GM19043 (cell line): ENCODE measurements around the gene ECSCR.
"Not testable (repeated sequence)": the region's sequence is repeated elsewhere in the genome, so short reads cannot be mapped to it uniquely, and the experiment has no call there.

Experiments used
- ATAC-seq: cut with Tn5 transposase; IDR thresholded peaks from one replicate; pipeline ENCODE4 v1.9.1; 2021; ENCODE audit warnings: low read depth; ENCODE audit not compliant: unreplicated experiment

The ECSCR gene, protein sequence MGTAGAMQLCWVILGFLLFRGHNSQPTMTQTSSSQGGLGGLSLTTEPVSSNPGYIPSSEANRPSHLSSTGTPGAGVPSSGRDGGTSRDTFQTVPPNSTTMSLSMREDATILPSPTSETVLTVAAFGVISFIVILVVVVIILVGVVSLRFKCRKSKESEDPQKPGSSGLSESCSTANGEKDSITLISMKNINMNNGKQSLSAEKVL

DNA sequence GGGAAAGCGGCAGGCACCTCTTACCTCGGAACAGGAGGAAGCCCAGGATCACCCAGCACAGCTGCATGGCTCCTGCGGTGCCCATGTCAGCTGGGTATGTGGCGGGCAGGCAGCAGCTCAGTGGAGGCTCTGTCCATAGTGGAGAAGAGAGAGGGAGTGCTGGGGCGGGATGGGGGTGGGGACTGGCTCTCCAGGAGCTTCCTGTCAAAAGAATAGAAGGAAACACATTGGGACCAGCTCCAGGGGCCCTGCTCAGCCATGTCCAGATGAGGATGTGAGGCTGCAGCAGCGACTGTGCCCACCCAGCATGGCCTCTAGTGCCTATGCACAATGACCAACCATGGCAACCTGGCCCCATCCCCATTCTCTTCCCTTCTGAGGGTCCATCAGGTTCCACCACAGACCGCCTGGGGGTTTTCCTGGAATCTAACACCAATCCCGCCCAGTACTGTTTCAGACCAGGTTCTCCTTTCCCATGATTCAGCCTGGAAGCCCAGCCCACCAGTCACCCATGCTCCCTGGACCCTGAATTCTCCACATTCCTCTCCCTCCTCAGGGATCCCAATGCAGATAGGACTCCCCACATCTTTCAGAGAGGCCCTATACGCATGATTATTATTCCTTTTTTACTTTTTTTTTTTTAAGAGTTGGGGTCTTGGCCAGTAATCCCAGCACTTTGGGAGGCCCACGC, at the start of gene ECSCR:
Gene ECSCR, minus strand, starts transcription at position 158 of the 691 bp plus-strand sequence. Its CDS starts 73 bp downstream, at position 85.
- ATAC-seq: no peak

DNA sequence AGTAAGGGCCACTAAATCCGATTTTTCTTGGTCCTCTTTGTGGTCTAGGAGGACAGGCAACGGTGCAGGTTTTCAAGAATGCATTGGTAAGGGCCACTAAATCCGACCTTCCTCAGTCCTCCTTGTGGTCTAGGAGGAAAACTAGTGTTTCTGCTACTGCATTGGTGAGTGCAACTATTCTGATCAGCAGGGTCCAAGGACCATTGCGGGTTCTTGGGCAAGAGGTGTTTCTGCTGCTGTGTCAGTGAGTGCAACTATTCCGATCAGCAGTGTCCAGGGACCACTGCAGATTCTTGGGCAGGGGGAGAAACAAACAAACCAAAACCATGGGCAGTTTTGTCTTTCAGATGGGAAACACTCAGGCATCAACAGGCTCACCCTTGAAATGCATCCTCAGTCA, 42.2 kb upstream of the ECSCR start:
- ATAC-seq: not testable (repeated sequence)

DNA sequence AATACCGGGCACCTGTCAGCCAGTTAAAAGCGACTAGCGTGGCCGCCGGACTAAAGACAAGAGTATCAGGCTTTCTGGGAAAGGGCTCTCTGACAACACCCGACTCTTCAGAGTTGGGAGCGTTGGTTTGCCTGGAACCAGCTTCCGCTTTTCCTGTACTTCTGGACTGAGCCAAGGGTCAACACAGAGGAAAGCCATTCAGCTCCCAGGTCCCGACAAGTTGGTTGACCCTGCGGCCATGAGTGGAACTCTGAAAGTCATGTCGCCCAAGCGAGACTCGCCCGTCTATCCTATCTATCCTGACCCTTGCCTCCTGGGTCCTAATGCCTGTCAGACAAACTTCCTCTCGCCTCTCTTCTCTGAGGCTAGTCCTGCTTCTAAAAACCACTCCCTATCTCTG, 41.3 kb upstream of the ECSCR start:
- not testable (repeated sequence) for ATAC-seq

DNA sequence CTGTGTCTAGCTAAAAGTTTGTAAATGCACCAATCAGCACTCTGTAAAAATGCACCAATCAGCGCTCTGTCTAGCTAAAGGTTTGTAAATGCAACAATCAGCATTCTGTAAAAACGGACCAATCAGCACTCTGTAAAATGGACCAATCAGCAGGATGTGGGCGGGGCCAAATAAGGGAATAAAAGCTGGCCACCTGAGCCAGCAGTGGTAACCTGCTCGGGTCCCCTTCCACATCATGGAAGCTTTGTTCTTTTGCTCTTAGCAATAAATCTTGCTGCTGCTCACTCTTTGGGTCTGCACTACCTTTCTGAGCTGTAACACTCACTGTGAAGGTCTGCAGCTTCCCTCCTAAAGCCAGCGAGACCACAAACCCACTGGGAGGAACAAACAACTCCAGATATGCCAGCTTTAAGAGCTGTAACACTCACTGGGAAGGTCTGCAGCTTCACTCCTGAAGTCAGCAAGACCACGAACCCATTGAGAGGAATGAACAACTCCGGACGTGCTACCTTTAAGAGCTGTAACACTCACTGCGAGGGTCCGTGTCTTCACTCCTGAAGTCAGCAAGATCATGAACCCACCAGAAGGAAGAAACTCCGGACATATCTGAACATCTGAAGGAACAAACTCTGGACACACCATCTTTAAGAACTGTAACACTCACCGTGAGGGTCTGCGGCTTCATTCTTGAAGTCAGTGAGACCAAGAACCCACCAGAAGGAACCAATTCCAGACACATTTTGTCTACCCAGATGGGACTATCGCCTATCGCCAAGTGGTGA, 40.7 kb upstream of the ECSCR start:
- ATAC-seq: not testable (repeated sequence)

DNA sequence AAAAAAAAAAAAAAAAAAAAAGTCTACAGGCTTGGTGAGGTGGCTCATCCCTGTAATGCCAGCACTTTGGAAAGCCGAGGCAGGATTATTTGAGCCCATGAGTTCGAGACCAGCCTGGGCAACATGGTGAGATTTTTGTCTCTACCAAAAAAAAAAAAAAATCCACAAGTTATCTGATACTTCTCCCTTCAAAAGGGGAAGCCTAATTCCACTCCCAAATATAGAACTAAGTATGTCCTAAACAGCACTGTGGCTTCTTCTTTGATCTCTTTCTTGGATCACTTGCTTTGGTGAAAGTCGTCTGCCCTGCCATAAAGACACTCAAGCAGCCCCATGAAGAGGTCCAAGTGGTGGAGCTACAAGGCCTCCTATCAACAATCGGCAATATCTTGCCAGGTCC, 38.8 kb upstream of the ECSCR start:
- ATAC-seq: no peak

DNA sequence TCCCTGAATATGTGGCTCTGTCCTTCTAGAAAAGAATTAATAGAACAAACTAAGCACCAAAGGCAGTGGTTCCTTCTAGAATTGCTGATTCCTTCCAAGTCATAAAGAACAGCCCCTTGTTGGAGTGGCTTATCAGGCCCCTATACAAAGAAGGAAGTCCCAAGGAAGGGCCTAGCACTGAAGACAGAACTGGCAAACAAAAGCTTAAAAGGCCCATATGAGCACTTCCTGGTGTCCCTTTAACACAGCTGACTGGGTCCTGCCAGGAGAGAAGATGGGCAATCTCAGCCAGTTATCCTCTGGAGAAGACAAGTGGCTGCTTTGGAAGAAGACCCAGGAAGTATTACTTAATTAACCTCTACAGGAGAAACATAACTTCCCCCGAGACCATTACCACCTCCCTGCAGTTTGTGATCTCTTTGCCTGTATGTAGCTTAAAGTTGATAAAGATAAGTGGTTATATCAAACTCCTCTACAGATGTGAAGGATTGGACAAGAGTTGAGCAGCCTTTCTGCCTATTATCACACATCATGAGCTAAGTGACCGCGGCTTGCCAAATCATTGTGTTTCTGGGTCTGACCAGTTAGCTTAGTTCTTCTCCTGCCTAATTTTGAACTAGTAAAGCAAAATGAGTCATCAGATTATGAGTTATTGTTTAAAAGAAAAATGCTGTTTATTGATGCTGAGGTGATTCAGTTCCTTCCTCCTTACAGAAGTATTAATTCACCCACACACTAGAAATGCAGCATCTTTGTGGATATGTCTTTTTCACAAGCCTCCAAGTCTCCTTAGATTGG, 33.3 kb upstream of the ECSCR start:
- ATAC-seq: no peak

DNA sequence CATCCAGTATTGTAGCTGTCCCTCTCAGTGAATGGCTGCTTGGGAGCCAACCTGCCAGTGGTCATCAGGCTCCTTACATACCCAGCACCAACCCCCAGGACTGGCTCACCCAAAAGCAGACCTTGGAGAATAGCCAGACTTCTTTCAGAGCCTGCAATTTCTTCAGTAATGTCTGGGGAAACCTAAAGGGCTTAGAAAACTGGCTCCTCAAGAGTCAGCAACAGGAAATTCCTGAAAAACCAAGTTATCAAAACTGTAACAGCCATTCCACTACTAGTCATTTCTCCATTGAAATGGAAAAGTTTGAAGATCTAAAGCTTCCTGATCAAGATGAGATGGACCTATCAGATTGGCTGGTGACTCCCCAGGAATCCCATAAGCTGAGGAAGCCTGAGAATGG, 32.3 kb upstream of the ECSCR start:
- ATAC-seq: no peak

DNA sequence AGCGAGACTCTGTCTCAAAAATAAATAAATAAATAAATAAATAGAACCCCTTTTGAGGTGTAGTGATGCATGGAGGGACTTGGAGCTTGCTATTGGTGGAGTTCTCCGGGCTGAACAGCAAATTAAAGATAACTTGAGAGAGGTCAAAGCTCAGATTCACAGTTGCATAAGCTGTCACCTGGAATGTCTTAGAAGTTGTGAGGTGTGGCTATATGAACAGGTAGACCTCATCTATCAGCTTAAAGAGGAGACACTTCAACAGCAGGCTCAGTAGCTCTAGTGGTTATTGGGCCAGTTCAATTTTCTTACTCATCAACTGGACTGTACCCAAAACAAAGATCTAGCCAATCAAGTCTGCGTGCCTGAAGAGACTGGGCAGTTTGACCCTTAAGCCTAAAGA, 31.7 kb upstream of the ECSCR start:
- no peak for ATAC-seq

DNA sequence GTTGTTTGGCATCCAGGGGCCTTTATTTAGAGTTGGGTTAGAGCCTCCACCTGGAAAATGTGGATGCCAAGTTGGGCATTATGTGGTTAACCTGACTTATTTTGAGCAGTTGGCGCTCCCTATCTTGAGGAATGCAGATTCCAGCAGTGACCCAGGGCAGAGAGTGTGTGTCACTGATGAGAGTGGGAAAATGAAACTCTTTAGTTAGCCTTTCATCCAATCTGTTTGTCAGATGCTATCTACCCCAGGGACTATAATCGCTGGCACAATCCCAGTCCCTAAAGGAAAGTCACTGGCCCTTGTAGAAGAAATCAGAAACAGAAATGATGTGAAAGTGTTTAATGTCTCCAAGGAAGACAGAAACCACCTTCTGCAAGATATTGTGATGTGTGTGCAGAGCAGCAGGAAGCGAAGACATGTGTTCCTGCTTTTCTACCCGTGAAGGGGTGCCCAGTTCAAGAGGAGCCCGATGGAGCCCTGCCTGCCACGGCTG, 30.2 kb upstream of the ECSCR start:
- no peak for ATAC-seq

DNA sequence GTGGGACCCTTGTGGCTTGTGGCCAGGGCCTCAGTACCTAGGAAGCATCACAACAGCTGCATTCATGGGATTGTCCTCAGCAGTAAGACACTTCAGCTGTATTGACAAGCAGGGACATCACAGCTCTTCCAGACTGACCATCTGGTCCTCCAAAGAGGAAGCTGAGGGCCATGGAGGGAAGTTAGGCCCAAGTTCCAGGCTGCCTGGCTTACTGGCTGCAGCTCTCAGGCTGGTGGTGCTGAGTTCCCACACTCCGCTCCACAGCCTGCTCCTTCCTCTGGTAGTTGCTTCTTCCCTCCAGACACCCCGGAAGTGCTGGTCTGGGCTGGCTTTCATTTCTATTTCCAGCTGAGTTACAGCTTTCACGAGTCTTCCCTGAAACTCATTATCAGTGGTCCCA, 25.7 kb upstream of the ECSCR start:
- no peak for ATAC-seq

DNA sequence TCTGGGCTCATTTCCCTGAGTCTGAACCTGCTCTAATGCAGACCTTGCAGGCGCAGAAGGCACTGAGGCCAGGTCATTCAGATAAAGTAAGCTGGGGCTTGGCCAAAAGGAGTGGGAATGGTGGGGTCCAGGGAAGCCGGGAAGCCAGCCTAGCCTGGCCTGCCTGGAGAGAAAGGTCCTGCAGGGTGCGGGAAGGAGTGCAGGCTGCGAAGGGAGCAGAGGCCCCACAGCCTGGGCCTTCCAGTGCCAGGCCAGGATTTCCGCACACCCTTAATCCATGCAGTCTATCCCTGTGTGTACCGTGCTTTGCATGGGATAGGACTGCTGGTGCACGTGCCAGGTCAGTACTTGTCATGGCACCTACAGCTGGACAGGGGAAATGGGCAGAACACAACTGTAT, 23.7 kb upstream of the ECSCR start:
- no peak for ATAC-seq

DNA sequence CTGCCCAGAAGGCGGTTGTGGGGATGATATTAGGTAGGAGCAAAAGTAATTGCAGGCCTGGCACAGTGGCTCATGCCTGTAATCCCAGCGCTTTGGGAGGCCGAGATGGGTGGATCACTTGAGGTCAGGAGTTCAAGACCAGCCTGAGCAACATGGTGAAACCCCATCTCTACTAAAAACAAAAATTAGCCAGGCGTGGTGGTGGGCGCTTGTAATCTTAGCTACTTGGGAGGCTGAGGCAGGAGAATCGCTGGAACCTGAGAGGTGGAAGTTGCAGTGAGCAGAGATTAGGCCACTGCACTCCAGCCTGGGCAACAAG, 20.3 kb upstream of the ECSCR start:
- not testable (repeated sequence) for ATAC-seq

DNA sequence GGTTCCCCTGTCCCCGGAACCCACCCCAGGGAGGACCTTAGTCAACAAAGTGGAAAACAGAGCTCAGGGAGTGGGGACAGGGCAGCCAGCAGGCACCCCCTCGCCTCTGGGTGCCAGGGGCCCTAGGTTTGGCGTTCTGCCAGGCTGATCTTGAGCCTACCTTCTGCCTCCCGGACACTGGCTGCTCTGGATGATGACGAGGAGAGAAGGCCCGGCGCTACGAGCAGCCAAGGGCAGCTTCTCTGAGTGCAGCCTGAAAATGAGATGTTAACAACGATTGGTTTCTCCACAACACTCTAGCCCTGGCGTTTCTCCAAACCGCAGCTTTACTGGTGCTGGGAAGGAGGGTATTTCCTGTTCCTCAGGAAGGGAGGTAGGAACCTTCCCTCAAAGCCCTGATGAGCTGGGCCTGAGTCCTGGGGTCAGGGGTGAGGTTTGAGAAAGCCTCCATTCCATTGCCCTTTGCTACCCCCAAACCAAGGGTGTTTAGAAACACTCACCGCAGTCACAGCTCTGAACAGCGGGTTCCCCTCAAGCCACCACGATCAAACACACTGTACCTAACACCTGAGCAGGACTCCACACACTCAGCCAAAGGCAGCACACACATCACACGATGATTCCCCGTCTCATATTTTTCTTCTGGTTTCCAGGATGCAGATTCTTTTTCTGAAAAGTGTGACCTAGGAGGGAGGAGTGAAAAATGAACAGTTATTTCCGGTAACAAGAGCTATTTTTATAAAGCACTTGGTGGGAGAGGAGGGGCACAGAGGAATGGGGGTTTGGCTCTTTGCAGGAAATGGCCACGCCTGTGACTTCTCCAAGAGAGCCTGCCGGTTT, 19.7 kb upstream of the ECSCR start, which contains the start of gene STING1:
Gene STING1, minus strand, starts transcription at position 709 of the 840 bp plus-strand sequence. CDS start 1,054 bp downstream, outside the sequence.
- ATAC-seq: no peak

DNA sequence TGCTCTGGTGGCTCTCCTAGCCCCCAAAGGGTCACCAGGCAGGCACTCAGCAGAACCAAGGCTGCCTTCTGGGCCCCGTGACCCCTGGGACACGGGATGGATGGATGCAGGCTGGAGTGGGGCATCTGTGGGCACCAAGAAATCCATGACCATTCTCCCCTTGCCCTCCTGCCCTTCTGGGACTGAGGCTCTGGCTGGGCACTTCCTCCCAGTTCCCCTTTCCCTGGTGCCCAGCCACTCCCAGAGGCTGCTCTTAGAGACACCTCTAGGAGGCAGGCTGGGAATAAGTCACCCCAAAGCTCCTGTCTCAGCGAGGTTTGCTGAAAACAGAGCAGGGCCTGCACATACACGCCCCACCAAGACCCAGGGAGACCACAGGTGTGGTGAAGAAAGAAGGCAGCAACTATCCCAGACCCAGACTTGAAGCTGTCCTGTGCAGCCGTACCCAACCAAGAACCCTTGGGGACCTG, 19.1 kb upstream of the ECSCR start:
- no peak for ATAC-seq

DNA sequence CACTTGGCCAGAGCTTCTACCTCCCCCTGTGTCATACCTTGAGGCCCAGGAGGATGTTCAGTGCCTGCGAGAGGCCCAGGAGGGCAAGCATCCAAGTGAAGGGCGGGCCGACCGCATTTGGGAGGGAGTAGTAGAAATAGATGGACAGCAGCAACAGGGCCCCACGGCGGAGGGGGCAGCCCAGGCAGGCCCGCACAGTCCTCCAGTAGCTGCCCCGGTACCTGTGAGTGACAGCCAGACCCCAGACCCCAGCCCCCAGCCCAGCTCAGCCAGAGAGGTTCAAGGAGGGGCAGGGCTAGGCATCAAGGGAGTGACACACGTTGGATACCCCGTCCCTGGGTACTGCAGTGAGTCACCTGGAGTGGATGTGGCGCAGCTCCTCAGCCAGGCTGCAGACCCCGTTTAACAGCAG, 18.6 kb upstream of the ECSCR start:
- no peak for ATAC-seq

DNA sequence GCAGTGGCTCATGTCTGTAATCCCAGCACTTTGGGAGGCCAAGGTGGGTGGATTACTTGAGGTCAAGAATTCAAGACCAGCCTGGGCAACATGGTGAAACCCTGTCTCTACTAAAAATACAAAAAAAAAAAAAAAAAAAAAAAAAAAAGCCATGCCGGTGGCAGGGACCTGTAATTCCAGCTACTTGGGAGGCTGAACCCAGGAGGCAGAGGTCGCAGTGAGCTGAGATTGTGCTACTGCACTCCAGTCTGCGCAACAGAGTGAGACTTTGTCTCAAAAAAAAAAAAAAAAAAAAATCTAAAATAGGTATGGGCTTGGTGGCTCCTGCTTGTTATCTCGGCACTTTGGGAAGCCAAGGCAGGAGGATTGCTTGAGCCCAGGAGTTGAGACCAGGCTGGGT, 17.2 kb upstream of the ECSCR start:
- not testable (repeated sequence) for ATAC-seq

DNA sequence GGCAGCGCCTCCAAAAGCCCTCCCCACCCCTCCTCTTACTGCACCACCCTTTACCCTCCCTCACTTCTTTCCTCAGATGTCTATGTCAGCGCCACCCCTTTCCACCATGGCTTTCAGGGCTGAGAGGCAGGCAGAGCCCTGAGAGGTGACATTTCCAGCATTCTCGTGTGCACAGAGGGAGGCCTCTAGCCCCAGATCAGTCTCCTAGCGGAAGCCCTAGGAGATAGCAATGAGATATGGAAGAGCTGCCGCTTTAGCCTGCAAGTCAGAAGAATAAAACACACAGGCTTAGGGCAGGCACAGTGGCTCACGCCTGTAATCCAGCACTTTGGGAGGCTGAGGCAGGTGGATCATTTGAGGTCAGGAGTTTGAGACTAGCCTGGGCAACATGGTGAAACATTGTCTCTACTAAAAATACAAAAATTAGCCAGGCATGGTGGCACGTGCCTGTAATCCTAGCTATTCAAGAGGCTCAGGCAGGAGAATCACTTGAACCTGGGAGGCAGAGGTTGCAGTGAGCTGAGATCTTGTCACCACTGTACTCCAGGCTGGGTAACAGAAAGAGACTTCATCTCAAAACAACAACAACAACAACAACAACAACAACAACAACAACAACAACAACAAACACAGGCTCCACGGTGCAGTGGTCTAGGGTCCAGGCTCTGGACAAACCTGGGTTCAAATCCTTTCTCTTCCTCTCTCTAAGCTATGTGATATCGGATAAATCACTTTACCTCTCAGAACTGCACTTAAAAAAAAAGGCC, 16.3 kb upstream of the ECSCR start:
- ATAC-seq: not testable (repeated sequence)

DNA sequence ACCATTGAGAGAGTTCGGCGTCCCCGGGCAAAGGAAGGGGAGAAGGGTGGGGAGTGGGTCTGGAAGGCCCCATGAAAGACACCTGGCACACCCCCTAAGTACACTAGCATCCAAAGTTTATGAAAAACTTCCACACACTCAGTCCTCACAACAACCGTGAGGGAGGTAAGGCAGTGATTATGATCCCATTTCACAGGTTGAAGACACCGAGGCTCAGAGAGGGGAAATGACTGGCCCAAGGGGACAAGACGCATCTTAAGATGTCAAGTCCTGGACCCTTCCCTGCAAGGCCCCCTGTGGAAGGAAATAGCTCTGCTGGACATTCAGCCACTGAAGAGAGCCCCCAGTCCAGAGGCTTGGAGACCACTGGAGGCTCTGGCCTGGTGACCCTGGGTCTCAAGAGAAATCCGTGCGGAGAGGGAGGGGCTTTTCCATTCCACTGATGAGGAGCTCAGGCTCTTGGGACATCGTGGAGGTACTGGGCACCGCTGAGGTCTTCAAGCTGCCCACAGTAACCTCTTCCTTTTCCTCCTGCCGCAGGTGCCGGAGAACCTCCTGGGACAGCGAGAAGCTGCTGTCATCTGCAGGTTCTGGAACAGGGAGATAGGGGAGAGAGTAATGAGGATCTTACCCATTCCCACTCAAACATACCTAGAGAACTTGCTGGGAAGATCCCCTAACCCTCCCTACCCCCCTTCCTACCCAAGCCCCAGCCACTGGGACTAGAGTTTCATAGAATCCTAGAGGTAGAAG, 13.5 kb upstream of the ECSCR start:
- no peak for ATAC-seq
